ENCODE data around the gene DDR1. TPM values are rescaled to one million over a fixed set of nuclear protein-coding genes. Genes with fewer than 3 reads are reported as not detected.
"Not testable (repeated sequence)": the region's sequence is repeated elsewhere in the genome, so short reads cannot be mapped to it uniquely, and the experiment has no call there.

DDR1 gene
- total RNA-seq, 1 donor from 2014 or later, result 102 TPM

GRCh38 chr6:30847421-30847970, 36.8 kb upstream of the DDR1 start:
- ATAC-seq, result peak; percentile 66
- no peak overlapping the region for H3K4me3 ChIP-seq
- DNase-seq, result peak; percentile 75

GRCh38 chr6:30847971-30848436, 36.3 kb upstream of the DDR1 start:
- intact Hi-C loops (cut with DNase I), result no loop called here
- TF ChIP-seq CTCF (IDR thresholded peaks at IDR 0.05), result no peak
- no peaks in the 10 kb centered on the region for H3K36me3 ChIP-seq
- no peaks in the 10 kb centered on the region for H3K9me3 ChIP-seq
- peaks cover 8% of the 10 kb centered on the region for H3K4me1 ChIP-seq
- no peaks in the 10 kb centered on the region for H3K27me3 ChIP-seq
- ATAC-seq (no peak), DNase-seq (no peak)
- no peak overlapping the region for H3K4me3 ChIP-seq
- no peak overlapping the region for H3K27ac ChIP-seq

More at GRCh38 chr6:30847421-30847970, 36.8 kb upstream of the DDR1 start:
- no peaks in the 10 kb centered on the region for H3K27me3 ChIP-seq
- no peak overlapping the region for H3K27ac ChIP-seq
- TF ChIP-seq CTCF (IDR thresholded peaks at IDR 0.05), result no peak
- peaks cover 8% of the 10 kb centered on the region for H3K4me1 ChIP-seq
- no peaks in the 10 kb centered on the region for H3K36me3 ChIP-seq
- intact Hi-C loops (cut with DNase I), result no loop called here
- no peaks in the 10 kb centered on the region for H3K9me3 ChIP-seq

- no peaks in the 10 kb centered on the region for H3K27me3 ChIP-seq
- intact Hi-C loops (cut with DNase I), result no loop called here
- H3K27ac ChIP-seq, result no peak overlapping the region
- H3K36me3 ChIP-seq, result no peaks in the 10 kb centered on the region
- no peak for TF ChIP-seq CTCF (IDR thresholded peaks at IDR 0.05)
- H3K4me1 ChIP-seq, result no peaks in the 10 kb centered on the region
- no peak overlapping the region for H3K4me3 ChIP-seq
- ATAC-seq (no peak), DNase-seq (no peak)
- H3K9me3 ChIP-seq, result no peaks in the 10 kb centered on the region
Measured at GRCh38 chr6:30849903-30850651, 34.2 kb upstream of the DDR1 start.

DNA sequence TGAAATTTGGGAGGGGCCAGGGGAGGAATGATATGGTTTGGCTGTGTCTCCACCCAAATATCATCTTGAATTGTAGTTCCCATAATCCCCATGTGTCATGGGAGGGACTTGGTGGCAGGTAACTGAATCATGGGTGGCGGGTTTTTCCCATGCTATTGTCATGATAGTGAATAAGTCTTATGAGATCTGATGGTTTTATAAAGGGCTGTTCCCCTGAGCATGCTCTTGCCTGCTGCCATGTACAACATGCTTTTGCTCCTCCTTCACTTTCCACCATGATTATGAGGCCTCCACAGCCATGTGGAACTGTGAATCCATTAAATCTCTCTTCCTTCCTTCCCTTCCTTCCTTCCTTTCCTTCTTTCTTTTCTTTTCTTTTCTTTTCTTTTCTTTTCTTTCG, 31.9 kb upstream of the DDR1 start:
- H3K9me3 ChIP-seq; intact Hi-C loops (cut with DNase I); H3K27ac ChIP-seq; DNase-seq; ATAC-seq; H3K4me3 ChIP-seq; H3K36me3 ChIP-seq; H3K4me1 ChIP-seq; H3K27me3 ChIP-seq: not testable (repeated sequence)

DNA sequence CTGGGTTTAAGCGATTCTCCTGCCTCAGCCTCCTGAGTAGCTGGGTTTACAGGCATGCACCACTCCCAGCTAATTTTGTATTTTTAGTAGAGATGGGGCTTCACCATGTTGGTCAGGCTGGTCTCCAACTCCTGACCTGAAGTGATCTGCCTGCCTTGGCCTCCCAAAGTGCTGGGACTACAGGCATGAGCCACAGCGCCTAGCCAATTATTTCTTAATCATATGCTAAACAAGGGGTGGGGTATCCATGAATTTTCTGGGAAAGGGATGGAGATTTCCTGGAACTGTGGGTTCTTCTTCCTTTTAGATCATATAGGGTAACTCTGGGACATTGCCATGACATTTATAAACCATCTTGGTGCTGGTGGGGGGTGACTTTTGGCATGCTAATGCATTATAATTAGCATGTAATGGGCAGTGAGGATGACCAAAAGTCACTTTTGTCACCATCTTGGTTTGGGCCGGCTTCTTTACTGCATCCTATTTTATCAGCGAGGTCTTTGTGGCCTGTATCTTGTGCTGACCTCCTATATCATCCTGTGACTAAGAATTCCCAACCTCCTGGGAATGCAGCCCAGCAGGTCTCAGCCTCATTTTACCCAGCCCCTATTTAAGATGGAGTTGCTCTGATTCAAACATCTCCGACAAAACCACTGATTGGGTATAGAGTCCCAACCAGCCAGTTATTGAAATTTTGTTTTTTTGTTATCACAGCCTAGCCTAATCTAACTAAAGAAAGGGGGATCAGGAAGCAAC, 29.9 kb upstream of the DDR1 start:
- peak overlapping the region; percentile 60 for H3K27ac ChIP-seq
- ATAC-seq (no peak), DNase-seq (no peak)
- no peak for TF ChIP-seq CTCF (IDR thresholded peaks at IDR 0.05)
- H3K36me3 ChIP-seq, result no peaks in the 10 kb centered on the region
- H3K27me3 ChIP-seq, result no peaks in the 10 kb centered on the region
- no peak overlapping the region for H3K4me3 ChIP-seq
- no peaks in the 10 kb centered on the region for H3K4me1 ChIP-seq
- H3K9me3 ChIP-seq, result no peaks in the 10 kb centered on the region
- intact Hi-C loops (cut with DNase I), result no loop called here

All from upper lobe of right lung (tissue), 1 donor.